GM21786 (cell line): ENCODE measurements around the gene DUOXA2.
"Not testable (repeated sequence)": the region's sequence is repeated elsewhere in the genome, so short reads cannot be mapped to it uniquely, and the experiment has no call there.

ENCODE experiments used
- ATAC-seq: cut with Tn5 transposase; IDR thresholded peaks from one replicate; pipeline ENCODE4 v1.9.1; 2021; ENCODE audit not compliant: unreplicated experiment

The DUOXA2 gene

GRCh38 chr15:45094358-45094730 is 19.8 kb upstream of the DUOXA2 start:
- ATAC-seq, result no peak

- no peak for ATAC-seq
Observed at GRCh38 chr15:45095661-45096060, 18.5 kb upstream of the DUOXA2 start.

GRCh38 chr15:45097466-45097865 is 16.7 kb upstream of the DUOXA2 start:
- ATAC-seq, result no peak

GRCh38 chr15:45099549-45100165 is 14.5 kb upstream of the DUOXA2 start:
- no peak for ATAC-seq

GRCh38 chr15:45100884-45101625 is 13.1 kb upstream of the DUOXA2 start:
- ATAC-seq, result no peak

- no peak for ATAC-seq
Observed at GRCh38 chr15:45101749-45102148, 12.4 kb upstream of the DUOXA2 start.

- no peak for ATAC-seq
Observed at GRCh38 chr15:45102226-45102625, 11.9 kb upstream of the DUOXA2 start.

GRCh38 chr15:45104170-45104569 is 10.0 kb upstream of the DUOXA2 start:
- not testable (repeated sequence) for ATAC-seq

- no peak for ATAC-seq
Observed at GRCh38 chr15:45105586-45105985, 8.5 kb upstream of the DUOXA2 start.

- ATAC-seq, result no peak
Observed at GRCh38 chr15:45106002-45106790, 7.9 kb upstream of the DUOXA2 start.

- no peak for ATAC-seq
Observed at GRCh38 chr15:45107941-45108630, 6.0 kb upstream of the DUOXA2 start.

- no peak for ATAC-seq
Observed at GRCh38 chr15:45110256-45110820, 3.8 kb upstream of the DUOXA2 start.

- no peak for ATAC-seq
Observed at GRCh38 chr15:45111390-45112142, 2.6 kb upstream of the DUOXA2 start.

GRCh38 chr15:45112143-45112590 is 2.0 kb upstream of the DUOXA2 start:
- no peak for ATAC-seq

GRCh38 chr15:45112591-45113379 is 1.3 kb upstream of the DUOXA2 start:
- no peak for ATAC-seq

- ATAC-seq, result no peak
Observed at GRCh38 chr15:45113380-45113990, 641 bp upstream of the DUOXA2 start.

GRCh38 chr15:45114751-45115085 is 592 bp downstream of the DUOXA2 start:
- ATAC-seq, result no peak

GRCh38 chr15:45115312-45115820 is 1.2 kb downstream of the DUOXA2 start:
- no peak for ATAC-seq

- no peak for ATAC-seq
Observed at GRCh38 chr15:45116006-45116481, 1.9 kb downstream of the DUOXA2 start.
